GM12875 (cell line): ENCODE data around the gene C5orf15.

ENCODE experiments used
- H3K4me3 ChIP-seq: one replicate; pipeline ENCODE4 v1.5.1; 2011; ENCODE audit warnings: low read depth, low read length, control low read depth
- TF ChIP-seq, protein P1 (sequence below): IDR thresholded peaks from 2 replicates; pipeline ENCODE4 v1.5.1; 2011; ENCODE audit warnings: low read depth, mild to moderate bottlenecking, control low read depth, inconsistent platforms, low read length, moderate library complexity, borderline replicate concordance; ENCODE audit not compliant: insufficient read depth

C5orf15 gene

GRCh38 chr5:133918731-133919130 lies 49.7 kb downstream of the C5orf15 start:
- H3K4me3 ChIP-seq, result no peak overlapping the region
- TF ChIP-seq, protein P1, sequence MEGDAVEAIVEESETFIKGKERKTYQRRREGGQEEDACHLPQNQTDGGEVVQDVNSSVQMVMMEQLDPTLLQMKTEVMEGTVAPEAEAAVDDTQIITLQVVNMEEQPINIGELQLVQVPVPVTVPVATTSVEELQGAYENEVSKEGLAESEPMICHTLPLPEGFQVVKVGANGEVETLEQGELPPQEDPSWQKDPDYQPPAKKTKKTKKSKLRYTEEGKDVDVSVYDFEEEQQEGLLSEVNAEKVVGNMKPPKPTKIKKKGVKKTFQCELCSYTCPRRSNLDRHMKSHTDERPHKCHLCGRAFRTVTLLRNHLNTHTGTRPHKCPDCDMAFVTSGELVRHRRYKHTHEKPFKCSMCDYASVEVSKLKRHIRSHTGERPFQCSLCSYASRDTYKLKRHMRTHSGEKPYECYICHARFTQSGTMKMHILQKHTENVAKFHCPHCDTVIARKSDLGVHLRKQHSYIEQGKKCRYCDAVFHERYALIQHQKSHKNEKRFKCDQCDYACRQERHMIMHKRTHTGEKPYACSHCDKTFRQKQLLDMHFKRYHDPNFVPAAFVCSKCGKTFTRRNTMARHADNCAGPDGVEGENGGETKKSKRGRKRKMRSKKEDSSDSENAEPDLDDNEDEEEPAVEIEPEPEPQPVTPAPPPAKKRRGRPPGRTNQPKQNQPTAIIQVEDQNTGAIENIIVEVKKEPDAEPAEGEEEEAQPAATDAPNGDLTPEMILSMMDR, result no peak

DNA sequence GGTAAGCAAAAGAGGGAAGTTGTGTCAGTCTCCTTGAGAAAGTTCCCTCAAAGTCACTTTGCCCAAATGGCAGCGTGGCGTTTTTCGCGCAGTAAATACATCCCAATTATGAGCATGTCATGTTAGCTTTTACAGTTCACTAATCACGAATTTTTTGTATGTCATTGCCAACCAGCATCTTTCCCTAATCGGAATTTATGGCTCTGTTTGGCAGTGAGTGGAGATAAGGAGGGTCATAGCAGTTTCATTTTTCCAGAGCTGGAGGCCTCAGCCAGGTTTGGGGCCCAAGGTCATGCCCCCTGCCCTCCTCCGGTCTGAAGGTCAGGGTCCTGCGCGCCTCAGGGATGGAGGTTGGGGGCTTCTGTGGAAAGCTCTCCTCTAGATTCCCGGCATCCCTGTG lies 50.1 kb downstream of the C5orf15 start:
- H3K4me3 ChIP-seq, result no peak overlapping the region
- TF ChIP-seq, protein P1, result no peak

DNA sequence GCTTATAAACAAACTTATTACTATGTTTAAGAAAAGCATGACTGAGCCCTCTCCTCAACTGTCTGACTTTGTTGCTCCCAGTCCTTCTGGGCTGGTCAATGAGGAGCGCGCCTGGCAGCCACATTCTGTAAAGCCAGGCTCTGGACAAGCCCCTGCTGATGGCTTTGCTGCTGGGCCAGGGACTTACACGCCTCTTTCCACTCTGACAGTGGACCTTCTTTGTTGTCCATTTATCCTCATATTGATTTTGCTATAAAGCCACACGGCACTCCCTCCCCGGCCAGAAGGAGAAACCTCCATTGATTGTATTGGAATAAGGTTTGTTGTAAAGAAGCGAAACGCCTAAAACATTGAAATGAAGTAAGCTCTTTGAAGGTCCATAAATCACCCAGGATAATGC lies 50.6 kb downstream of the C5orf15 start:
- TF ChIP-seq, protein P1, result no peak
- no peak overlapping the region for H3K4me3 ChIP-seq

GRCh38 chr5:133916914-133917313 lies 51.5 kb downstream of the C5orf15 start:
- H3K4me3 ChIP-seq, result no peak overlapping the region
- TF ChIP-seq, protein P1, result no peak

DNA sequence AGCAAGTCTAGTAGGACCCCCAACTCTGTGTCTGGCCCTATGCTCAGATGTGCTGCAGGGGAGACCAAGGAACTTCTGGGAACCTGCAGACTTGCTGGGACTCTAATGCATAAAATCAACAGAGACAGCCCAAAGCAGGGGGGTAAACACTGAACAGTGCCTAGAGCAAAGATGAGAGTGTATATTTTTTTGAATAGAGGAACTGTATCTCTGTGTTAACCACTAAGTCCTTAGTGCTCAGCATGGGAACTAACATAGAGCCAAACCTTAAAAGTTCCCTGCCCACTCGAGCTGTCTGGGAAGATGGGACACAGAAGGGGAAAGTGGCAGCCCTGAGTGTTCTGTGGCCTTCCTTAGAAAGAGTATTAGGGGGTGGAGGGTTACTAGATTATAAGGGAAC lies 51.9 kb downstream of the C5orf15 start:
- TF ChIP-seq, protein P1, result no peak
- H3K4me3 ChIP-seq, result no peak overlapping the region

DNA sequence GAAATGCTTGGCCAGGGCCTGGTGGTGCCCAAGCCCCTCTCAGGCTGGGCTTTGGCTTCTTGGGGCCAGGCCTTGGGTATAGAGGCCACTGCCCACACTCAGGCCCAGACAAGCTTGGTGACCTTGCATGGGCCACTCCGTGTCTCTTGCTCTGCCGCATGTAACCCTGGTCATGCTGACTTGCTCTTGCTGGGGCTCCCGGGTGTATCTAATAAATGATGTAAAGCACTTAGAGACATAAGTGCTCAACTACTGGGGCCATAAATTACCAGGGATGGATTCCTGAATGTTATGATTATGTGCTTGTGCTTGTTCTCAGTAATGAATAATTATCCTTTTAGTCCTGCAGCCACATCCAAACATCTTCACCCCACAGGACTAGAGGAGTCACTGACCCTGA lies 54.0 kb downstream of the C5orf15 start:
- H3K4me3 ChIP-seq, result no peak overlapping the region
- TF ChIP-seq, protein P1, result no peak

- TF ChIP-seq, protein P1, result no peak
Measured at GRCh38 chr5:133913413-133914155, 54.8 kb downstream of the C5orf15 start.

More at GRCh38 chr5:133913413-133914155, 54.8 kb downstream of the C5orf15 start:
- H3K4me3 ChIP-seq, result no peak overlapping the region
